Measurements from ENCODE around the gene BRD7. TPM values are rescaled to one million over a fixed set of nuclear protein-coding genes. Genes with fewer than 3 reads are reported as not detected.

The BRD7 gene
- total and polyA plus RNA-seq, 2 of the 13 experiments (the other 11 are each of a cell fraction or from before 2014, with no cell fraction given): 82.3 to 149 TPM

- TF ChIP-seq, protein P1, sequence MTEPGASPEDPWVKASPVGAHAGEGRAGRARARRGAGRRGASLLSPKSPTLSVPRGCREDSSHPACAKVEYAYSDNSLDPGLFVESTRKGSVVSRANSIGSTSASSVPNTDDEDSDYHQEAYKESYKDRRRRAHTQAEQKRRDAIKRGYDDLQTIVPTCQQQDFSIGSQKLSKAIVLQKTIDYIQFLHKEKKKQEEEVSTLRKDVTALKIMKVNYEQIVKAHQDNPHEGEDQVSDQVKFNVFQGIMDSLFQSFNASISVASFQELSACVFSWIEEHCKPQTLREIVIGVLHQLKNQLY (CRISPR knock-in tag; IDR thresholded peaks at IDR 0.05): 0 out of 2 replicates have a peak, but pooled peaks have one; percentile 51
- no peak for TF ChIP-seq ZC3H13 (CRISPR knock-in tag; IDR thresholded peaks at IDR 0.05)
- peak; percentile 67; the same call in 1 of the 2 replicates for TF ChIP-seq ZNF800 (CRISPR knock-in tag; IDR thresholded peaks at IDR 0.05)
- TF ChIP-seq ESRRA (CRISPR knock-in tag; IDR thresholded peaks at IDR 0.05; ENCODE audit: low read depth): no peak; the same call in 1 of the 2 replicates
- TF ChIP-seq HDAC1 (CRISPR knock-in tag; IDR thresholded peaks at IDR 0.05): no peak
- TF ChIP-seq ZNF557 (CRISPR knock-in tag; IDR thresholded peaks at IDR 0.05): no peak
- no peak for TF ChIP-seq KDM1A (CRISPR knock-in tag; IDR thresholded peaks at IDR 0.05)
- no peak for TF ChIP-seq ZNF607 (CRISPR knock-in tag; IDR thresholded peaks at IDR 0.05; ENCODE audit: borderline replicate concordance)
- TF ChIP-seq, protein P2, sequence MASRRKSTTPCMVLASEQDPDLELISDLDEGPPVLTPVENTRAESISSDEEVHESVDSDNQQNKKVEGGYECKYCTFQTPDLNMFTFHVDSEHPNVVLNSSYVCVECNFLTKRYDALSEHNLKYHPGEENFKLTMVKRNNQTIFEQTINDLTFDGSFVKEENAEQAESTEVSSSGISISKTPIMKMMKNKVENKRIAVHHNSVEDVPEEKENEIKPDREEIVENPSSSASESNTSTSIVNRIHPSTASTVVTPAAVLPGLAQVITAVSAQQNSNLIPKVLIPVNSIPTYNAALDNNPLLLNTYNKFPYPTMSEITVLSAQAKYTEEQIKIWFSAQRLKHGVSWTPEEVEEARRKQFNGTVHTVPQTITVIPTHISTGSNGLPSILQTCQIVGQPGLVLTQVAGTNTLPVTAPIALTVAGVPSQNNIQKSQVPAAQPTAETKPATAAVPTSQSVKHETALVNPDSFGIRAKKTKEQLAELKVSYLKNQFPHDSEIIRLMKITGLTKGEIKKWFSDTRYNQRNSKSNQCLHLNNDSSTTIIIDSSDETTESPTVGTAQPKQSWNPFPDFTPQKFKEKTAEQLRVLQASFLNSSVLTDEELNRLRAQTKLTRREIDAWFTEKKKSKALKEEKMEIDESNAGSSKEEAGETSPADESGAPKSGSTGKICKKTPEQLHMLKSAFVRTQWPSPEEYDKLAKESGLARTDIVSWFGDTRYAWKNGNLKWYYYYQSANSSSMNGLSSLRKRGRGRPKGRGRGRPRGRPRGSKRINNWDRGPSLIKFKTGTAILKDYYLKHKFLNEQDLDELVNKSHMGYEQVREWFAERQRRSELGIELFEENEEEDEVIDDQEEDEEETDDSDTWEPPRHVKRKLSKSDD (CRISPR knock-in tag; IDR thresholded peaks at IDR 0.05; ENCODE audit: low read depth): 0 out of 2 replicates have a peak, but pooled peaks have one; percentile 56
- 0 out of 2 replicates have a peak, but pooled peaks have one; percentile 41 for TF ChIP-seq KAT8 (CRISPR knock-in tag; IDR thresholded peaks at IDR 0.05)
- no peak for TF ChIP-seq SAFB2 (CRISPR knock-in tag; IDR thresholded peaks at IDR 0.05; ENCODE audit: borderline replicate concordance, low read depth)
- TF ChIP-seq TBX3 (IDR thresholded peaks at IDR 0.05; ENCODE audit: borderline replicate concordance): no peak
- TF ChIP-seq SMARCE1 (IDR thresholded peaks at IDR 0.05; ENCODE audit: borderline replicate concordance): no peak
- no peak for TF ChIP-seq ELF4 (CRISPR knock-in tag; IDR thresholded peaks at IDR 0.05; ENCODE audit: borderline replicate concordance)
- peak; percentile 70; the same call in 1 of the 2 replicates for TF ChIP-seq ZNF205 (CRISPR knock-in tag; IDR thresholded peaks at IDR 0.05)
- TF ChIP-seq ZNF629 (CRISPR knock-in tag; conservative IDR thresholded peaks at IDR 0.05): no peak
- no peak for TF ChIP-seq KLF11 (CRISPR knock-in tag; IDR thresholded peaks at IDR 0.05)
- no peak for TF ChIP-seq ZBTB37 (CRISPR knock-in tag; IDR thresholded peaks at IDR 0.05)
- TF ChIP-seq ATRX (CRISPR knock-in tag; IDR thresholded peaks at IDR 0.05; ENCODE audit: borderline replicate concordance): no peak
- TF ChIP-seq CBX2 (IDR thresholded peaks at IDR 0.05; ENCODE audit: low read depth, low read length): no peak
- TF ChIP-seq CBX2 (CRISPR knock-in tag; IDR thresholded peaks at IDR 0.05; ENCODE audit: low read depth): no peak
These were observed 55.0 kb downstream of the BRD7 start (continued) for GRCh38 chr16:50313596-50314478.

Data from HepG2 (cell line).